Measurements from ENCODE around the gene POU6F1.
"Not testable (repeated sequence)": the region's sequence is repeated elsewhere in the genome, so short reads cannot be mapped to it uniquely, and the experiment has no call there.

Gene POU6F1

DNA sequence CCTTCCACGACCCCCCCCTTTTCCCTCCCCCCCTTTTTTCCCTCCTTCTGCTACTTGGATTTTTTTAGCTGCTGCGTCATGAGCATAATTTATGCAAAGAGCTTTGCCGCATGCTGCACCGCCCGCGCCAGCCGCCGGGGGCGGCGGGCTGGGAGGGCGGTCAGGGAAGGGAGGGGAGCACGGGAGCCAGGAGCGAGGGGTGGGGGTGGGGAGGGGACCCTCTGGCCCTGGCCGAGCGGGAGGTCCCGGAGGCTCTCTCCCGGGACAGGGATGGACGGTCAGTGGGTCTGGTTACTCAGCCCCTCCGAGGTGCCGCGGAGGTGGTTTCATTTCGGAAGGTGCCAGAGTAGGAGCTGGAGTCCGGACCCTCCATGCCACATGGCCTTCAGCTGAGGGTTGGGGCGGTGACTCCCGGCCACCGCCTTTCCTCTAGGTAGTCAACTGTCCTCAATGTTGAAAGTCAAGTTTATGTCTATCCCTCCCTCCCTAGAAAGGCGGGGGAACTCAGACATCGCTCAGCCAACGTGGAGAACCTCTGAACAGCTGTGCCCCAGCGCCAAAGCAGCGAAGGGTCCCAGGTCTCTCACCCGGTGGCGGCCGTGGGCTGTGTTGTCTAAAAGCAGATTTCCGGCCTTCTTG is at the start of gene POU6F1:
TSS of gene POU6F1 (minus strand) at position 95 of the 639 bp plus-strand sequence. CDS start 11,226 bp downstream, outside the sequence.
- peak; percentile 86 for DNase-seq (ENCODE audit: low spot score)

DNA sequence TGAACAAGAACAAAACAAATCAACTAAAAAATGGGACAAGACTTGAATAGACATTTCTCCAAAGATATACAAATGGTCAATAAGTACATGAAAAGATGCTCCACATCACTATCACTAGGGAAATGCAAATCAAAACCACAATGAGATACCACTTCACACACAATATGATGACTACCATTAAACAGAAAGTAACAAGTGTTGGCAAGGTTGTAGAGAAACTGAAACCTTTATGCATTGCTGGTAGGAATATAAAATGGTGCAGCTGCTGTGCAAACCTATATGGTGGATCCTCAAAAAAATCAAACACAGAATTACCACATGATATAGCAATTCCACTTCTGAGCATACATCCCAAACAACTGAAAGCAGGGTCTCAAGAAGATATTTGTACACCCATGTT is 47.2 kb upstream of the POU6F1 start:
- DNase-seq (ENCODE audit: low spot score), result no peak

GRCh38 chr12:51264297-51264696 is 46.4 kb upstream of the POU6F1 start:
- no peak for DNase-seq (ENCODE audit: low spot score)

GRCh38 chr12:51263341-51263740 is 45.5 kb upstream of the POU6F1 start:
- no peak for DNase-seq (ENCODE audit: low spot score)

DNA sequence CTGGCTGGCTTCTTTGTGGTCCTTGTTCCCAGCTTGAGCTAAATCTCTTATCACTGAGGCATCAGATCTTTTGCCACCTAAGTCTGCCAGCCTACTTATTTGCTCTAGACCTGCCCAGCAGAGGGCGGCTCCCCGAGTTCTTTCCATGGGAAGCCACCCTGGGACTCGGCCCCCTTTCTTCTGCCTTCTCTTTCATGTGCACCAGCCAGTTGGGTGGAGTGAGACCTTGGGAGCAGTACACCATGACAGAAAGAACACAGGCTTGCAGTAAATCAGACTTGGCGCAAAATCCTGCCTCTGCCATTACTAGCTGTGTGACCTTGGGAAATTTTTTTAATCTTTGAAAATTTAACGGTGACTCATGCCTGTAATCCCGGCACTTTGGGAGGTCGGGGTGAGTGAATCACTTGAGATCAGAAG is 44.9 kb upstream of the POU6F1 start:
- peak; percentile 69 for DNase-seq (ENCODE audit: low spot score)

- DNase-seq (ENCODE audit: low spot score), result not testable (repeated sequence)
These were observed 41.7 kb upstream of the POU6F1 start for GRCh38 chr12:51259600-51259999.

GRCh38 chr12:51254536-51254935 is 36.7 kb upstream of the POU6F1 start:
- no peak for DNase-seq (ENCODE audit: low spot score)

DNA sequence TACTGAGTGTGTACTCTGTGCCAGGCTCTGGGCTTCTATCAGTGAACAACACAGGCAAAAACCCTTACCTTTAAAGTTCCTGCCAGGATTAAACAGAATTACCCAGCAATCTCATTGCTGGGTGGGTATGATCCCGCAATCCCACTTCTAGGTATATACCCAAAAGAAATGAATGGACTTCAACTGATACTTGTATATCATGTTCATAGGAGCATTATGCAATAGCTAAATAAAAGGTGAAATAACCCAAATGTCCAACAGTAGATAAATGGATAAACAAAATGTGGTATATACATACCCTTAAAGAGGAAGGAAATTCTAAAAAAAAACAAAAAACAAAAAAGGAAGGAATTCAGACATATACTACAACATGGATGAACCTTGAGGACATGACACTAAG is 35.4 kb upstream of the POU6F1 start:
- DNase-seq (ENCODE audit: low spot score), result no peak

- DNase-seq (ENCODE audit: low spot score), result no peak
These were observed 29.8 kb upstream of the POU6F1 start for GRCh38 chr12:51247523-51248206.

DNA sequence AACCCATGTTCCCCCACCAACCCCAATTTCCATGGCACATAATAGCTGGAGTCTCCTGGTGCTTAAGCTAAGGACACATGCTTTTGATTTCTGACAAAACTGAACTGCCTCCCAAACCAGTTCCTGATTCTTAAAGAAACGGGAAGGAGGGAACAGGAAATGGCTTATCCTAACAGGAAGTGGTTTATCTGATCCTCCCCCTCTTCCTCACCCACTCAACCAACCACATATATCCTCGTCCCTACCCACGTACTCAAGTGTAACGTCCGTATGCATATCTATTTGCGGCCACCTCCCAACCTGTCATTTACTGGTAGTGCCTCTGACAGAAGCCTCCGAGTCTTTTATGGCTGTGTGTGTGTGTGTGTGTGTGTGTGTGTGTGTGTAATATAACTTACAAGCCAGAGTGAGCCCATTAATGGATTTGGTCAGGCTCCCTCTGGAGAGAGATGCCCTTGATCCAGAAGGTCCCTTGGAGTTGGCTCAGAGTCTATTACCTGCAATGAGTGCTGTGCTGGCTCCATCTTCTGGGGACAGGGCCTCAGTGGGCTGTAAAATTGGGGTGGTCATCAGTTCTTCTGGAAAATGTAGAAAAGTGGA is 28.5 kb upstream of the POU6F1 start:
- no peak for DNase-seq (ENCODE audit: low spot score)

- no peak for DNase-seq (ENCODE audit: low spot score)
These were observed 27.8 kb upstream of the POU6F1 start for GRCh38 chr12:51245476-51246253.

DNA sequence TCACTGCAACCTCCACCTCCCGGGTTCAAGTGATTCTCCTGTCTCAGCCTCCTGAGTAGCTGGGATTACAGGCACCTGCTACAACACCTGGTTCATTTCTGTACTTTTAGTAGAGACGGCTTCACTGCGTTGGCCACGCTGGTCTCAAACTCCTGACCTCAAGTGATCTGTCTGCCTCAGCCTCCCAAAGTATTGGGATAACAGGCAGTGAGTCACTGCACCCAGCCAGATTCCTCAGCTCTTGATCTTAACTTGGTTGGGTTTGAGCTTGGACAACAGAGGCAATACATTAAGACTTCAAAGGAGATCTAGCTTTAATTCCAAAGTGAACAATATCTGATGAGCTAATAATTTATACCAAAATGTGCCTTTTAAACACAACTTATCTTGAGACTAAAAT is 26.4 kb upstream of the POU6F1 start:
- DNase-seq (ENCODE audit: low spot score), result no peak

- DNase-seq (ENCODE audit: low spot score), result no peak
These were observed 25.0 kb upstream of the POU6F1 start for GRCh38 chr12:51242876-51243275.

DNA sequence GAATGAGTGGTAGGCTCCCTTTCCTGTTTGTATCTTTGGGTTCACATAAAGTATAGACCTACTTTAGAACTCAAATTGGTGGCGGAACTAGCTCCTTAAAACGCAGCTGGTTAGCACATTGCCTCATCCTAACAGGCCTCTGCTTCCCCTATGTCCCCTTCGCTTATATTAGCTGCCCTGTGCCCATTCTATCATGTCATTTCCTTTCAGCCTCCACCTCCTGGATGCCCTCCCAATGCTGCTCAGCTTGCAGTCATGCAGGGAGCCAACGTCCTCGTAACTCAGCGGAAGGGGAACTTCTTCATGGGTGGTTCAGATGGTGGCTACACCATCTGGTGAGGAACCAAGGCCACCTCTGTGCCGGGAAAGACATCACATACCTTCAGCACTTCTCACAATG is 24.3 kb upstream of the POU6F1 start:
- no peak for DNase-seq (ENCODE audit: low spot score)

GRCh38 chr12:51240971-51241370 is 23.1 kb upstream of the POU6F1 start:
- DNase-seq (ENCODE audit: low spot score), result no peak

GRCh38 chr12:51238510-51239334 is 20.9 kb upstream of the POU6F1 start, which contains the start of gene DAZAP2:
Gene DAZAP2 (plus strand): TSS chr12:51238826. CDS start chr12:51238908, 82 bp downstream.
- DNase-seq (ENCODE audit: low spot score), result peak; percentile 98

DNA sequence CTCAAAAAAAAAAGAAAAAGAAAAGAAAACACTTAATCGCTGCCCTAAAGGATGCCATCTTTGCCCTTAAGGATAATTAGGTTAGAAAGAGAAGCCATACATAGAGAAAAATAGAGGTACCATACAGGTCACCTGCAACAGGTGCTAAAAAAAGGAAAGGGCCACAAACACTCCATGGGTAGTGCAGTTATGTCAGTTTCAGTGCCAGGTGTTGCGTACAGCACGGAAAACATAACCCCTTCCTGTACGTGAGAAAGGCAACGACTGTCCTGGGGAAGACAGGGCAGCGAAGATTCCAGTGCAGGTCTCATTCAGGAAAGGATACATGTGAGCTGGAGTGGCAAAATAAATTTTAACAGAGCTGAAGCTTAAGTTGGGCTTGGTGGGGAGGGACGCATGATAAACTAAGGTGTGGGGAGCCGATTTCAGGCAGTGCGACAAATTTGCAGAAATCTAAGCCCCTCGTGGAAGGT is 20.2 kb upstream of the POU6F1 start:
- DNase-seq (ENCODE audit: low spot score), result no peak

GRCh38 chr12:51234530-51234929 is 16.7 kb upstream of the POU6F1 start:
- no peak for DNase-seq (ENCODE audit: low spot score)

GRCh38 chr12:51232642-51233041 is 14.8 kb upstream of the POU6F1 start:
- no peak for DNase-seq (ENCODE audit: low spot score)

- no peak for DNase-seq (ENCODE audit: low spot score)
These were observed 11.4 kb upstream of the POU6F1 start for GRCh38 chr12:51229116-51229809.

- DNase-seq (ENCODE audit: low spot score), result no peak
These were observed 10.1 kb upstream of the POU6F1 start for GRCh38 chr12:51227962-51228361.
